ENCODE measurements around the gene BBOX1. TPM values are rescaled to one million over a fixed set of nuclear protein-coding genes. Genes with fewer than 3 reads are reported as not detected.

BBOX1 gene
- total RNA-seq, 1 experiment from 2014 or later: 0.33 TPM

DNA sequence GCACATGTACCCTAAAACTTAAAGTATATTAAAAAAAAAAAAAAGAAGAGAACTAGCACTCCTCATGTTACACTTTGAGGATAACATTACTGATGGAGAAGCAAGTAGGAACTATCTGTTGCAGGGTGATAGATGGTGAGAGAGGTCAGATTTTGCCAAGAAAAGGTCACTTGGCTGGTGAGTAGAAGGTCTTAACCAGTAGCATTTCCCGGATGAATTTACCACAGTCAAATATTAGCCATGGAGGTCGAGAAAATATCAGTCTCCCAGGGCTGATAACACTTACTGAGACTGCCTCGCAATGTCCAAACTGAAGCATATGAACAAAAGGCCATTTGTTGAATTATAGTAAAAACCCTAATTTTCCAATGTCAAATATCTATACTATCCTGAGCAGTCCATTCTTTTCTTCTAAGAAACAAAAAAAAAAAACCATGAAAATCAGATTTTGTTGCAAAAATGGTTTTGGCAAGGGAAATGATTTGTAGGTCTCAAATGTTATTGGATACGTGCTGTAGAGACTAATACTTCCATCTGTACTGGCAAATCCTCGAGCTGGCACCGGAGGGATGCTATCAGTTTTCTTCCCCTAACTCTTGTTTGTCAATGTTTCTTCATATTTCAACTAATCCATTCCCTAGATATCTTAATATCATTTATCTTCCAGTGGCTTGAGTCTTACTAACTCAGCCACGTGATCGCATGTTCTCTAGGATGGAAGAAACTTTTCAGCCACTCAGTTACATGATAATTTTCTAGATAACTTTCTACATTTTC, 14.5 kb upstream of the BBOX1 start:
- BruUV-seq (replicated peaks): no TSS peak
- CTCF ChIA-PET: no interaction called here
- intact Hi-C loops (cut with micrococcal nuclease): no loop called here
- H3K4me3 Mint-ChIP-seq (ENCODE audit: unreplicated experiment): no peak overlapping the region
- DNase-seq (ENCODE audit: unreplicated experiment): no peak
- no peaks in the 10 kb centered on the region for H3K36me3 Mint-ChIP-seq (ENCODE audit: insufficient read depth, unreplicated experiment)
- TF ChIP-seq, protein P1, sequence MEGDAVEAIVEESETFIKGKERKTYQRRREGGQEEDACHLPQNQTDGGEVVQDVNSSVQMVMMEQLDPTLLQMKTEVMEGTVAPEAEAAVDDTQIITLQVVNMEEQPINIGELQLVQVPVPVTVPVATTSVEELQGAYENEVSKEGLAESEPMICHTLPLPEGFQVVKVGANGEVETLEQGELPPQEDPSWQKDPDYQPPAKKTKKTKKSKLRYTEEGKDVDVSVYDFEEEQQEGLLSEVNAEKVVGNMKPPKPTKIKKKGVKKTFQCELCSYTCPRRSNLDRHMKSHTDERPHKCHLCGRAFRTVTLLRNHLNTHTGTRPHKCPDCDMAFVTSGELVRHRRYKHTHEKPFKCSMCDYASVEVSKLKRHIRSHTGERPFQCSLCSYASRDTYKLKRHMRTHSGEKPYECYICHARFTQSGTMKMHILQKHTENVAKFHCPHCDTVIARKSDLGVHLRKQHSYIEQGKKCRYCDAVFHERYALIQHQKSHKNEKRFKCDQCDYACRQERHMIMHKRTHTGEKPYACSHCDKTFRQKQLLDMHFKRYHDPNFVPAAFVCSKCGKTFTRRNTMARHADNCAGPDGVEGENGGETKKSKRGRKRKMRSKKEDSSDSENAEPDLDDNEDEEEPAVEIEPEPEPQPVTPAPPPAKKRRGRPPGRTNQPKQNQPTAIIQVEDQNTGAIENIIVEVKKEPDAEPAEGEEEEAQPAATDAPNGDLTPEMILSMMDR (IDR thresholded peaks at IDR 0.05; ENCODE audit: unreplicated experiment): no peak
- POLR2A ChIA-PET: interaction anchor here (0.7 kb wide), 1 partner anchor 63 kb away, joined by 3 read pairs; no protein-coding TSS in a partner anchor
- H3K27ac Mint-ChIP-seq (ENCODE audit: low read depth, unreplicated experiment): no peak overlapping the region
- H3K27me3 Mint-ChIP-seq (ENCODE audit: insufficient read depth, unreplicated experiment): no peaks in the 10 kb centered on the region
- H3K9me3 Mint-ChIP-seq (ENCODE audit: unreplicated experiment): no peaks in the 10 kb centered on the region
- no peaks in the 10 kb centered on the region for H3K4me1 Mint-ChIP-seq (ENCODE audit: insufficient read depth, unreplicated experiment)

DNA sequence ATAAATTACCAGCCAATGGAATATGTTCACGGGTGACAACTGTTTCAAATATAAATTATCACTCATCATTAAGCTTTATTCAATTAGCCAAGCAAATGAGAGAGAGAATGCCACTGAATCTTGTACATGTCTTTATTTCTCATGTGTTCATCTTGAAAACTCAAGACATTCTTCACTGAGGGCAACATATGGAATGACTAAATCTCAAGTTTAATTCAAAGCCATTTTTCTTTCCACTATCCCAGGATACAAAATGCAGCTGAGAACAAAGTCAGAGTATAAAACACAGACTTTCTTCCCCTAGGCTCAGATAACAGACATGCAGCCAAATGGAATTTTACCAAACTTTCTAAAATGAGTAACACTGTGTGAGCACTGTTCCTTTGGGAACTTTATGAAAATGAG, 12.1 kb upstream of the BBOX1 start:
- intact Hi-C loops (cut with micrococcal nuclease): no loop called here
- no TSS peak for BruUV-seq (replicated peaks)
- Mint-ChIP-seq H3K9me3 (ENCODE audit: unreplicated experiment) (peaks cover 7% of the 10 kb centered on the region), H3K4me1 (ENCODE audit: insufficient read depth, unreplicated experiment) (no peaks in the 10 kb centered on the region), H3K27ac (ENCODE audit: low read depth, unreplicated experiment) (no peak overlapping the region), H3K36me3 (ENCODE audit: insufficient read depth, unreplicated experiment) (no peaks in the 10 kb centered on the region), H3K27me3 (ENCODE audit: insufficient read depth, unreplicated experiment) (no peaks in the 10 kb centered on the region), H3K4me3 (ENCODE audit: unreplicated experiment) (no peak overlapping the region)
- ChIA-PET CTCF (no interaction called here), POLR2A (no interaction called here)
- TF ChIP-seq, protein P1 (IDR thresholded peaks at IDR 0.05; ENCODE audit: unreplicated experiment): no peak
- no peak for DNase-seq (ENCODE audit: unreplicated experiment)

DNA sequence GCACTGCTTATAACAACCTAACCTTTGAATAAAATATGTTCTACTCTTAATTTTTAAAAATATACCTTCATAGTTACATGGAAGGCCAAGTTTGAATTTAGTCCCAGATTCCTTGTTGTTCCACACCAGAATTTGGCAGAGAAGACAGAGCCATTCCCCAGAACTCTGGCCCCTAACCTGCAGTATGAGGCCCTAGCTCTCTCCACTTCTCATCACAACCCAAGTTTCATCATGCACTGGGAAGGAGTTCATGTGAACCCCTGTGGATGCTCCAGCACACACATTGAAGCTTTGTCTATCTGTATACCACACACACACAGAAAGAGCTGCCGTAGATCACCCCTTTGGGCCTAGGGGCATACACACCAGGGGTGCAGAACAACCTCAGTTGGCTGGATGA, 10.6 kb upstream of the BBOX1 start:
- DNase-seq (ENCODE audit: unreplicated experiment): no peak
- H3K27ac Mint-ChIP-seq (ENCODE audit: low read depth, unreplicated experiment): no peak overlapping the region
- H3K36me3 Mint-ChIP-seq (ENCODE audit: insufficient read depth, unreplicated experiment): no peaks in the 10 kb centered on the region
- no TSS peak for BruUV-seq (replicated peaks)
- intact Hi-C loops (cut with micrococcal nuclease): no loop called here
- H3K4me1 Mint-ChIP-seq (ENCODE audit: insufficient read depth, unreplicated experiment): no peaks in the 10 kb centered on the region
- no peaks in the 10 kb centered on the region for H3K27me3 Mint-ChIP-seq (ENCODE audit: insufficient read depth, unreplicated experiment)
- POLR2A ChIA-PET: no interaction called here
- CTCF ChIA-PET: interaction anchor here (0.6 to 1.4 kb wide), 2 partner anchors 11 to 920 kb away, joined by 3 to 7 read pairs; partner anchors contain the start of gene BBOX1
- TF ChIP-seq, protein P1 (IDR thresholded peaks at IDR 0.05; ENCODE audit: unreplicated experiment): no peak
- H3K4me3 Mint-ChIP-seq (ENCODE audit: unreplicated experiment): no peak overlapping the region
- H3K9me3 Mint-ChIP-seq (ENCODE audit: unreplicated experiment): peaks cover 21% of the 10 kb centered on the region

DNA sequence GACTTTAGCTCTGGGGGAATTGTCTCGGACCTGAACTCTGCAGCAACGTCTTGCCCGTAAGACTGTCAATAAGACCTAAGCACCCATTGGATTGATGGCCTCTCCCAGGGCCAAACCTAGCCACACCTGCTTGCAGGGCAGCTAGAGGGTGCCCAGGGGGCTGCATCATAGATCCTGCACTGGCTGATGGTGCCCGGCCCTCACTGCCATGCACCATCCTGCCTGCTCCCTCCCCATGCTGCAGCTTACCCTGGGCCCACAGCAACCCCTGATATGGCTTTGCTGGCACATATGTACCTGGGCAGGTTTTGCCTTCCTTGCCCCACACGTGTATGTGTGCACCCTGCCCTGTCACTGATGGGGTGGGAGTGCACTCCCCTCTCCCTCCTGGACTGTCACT, 8.9 kb upstream of the BBOX1 start:
- H3K36me3 Mint-ChIP-seq (ENCODE audit: insufficient read depth, unreplicated experiment): no peaks in the 10 kb centered on the region
- peaks cover 27% of the 10 kb centered on the region for H3K9me3 Mint-ChIP-seq (ENCODE audit: unreplicated experiment)
- ChIA-PET CTCF (interaction anchor here (1.5 kb wide), 1 partner anchor 93 kb away, joined by 3 read pairs; no protein-coding TSS in a partner anchor), POLR2A (interaction anchor here (1.3 kb wide), 1 partner anchor 8 kb away, joined by 6 read pairs; no protein-coding TSS in a partner anchor)
- H3K4me3 Mint-ChIP-seq (ENCODE audit: unreplicated experiment): no peak overlapping the region
- H3K27me3 Mint-ChIP-seq (ENCODE audit: insufficient read depth, unreplicated experiment): no peaks in the 10 kb centered on the region
- H3K4me1 Mint-ChIP-seq (ENCODE audit: insufficient read depth, unreplicated experiment): no peaks in the 10 kb centered on the region
- TF ChIP-seq, protein P1 (IDR thresholded peaks at IDR 0.05; ENCODE audit: unreplicated experiment): no peak
- H3K27ac Mint-ChIP-seq (ENCODE audit: low read depth, unreplicated experiment): no peak overlapping the region
- intact Hi-C loops (cut with micrococcal nuclease): no loop called here
- no peak for DNase-seq (ENCODE audit: unreplicated experiment)
- no TSS peak for BruUV-seq (replicated peaks)
